Activated B cell treated with CpG ODN at 0.5 μM for 24 hours (primary cell): ENCODE data around the gene SEBOX. TPM values are rescaled to one million over a fixed set of nuclear protein-coding genes. Genes with fewer than 3 reads are reported as not detected.
A peak's percentile ranks its signal among the peaks of the same experiment; 100 is the strongest.

Source experiments
- ATAC-seq: fragments of 200-7000 bp; cut with Tn5 transposase; one replicate; pipeline ENCODE4 v1.10.0; 2021; ENCODE audit warnings: low read depth, mild to moderate bottlenecking, moderate library complexity
- CTCF ChIA-PET: fragments of 350-600 bp; sonication (Branson Sonifier 250); formaldehyde crosslinking; loops from one replicate; lab custom pipeline; 2021; ENCODE audit warnings: antibody characterized with exemption; lab: Charles Lee
- POLR2A ChIA-PET: fragments of 350-600 bp; sonication (Branson Sonifier 250); formaldehyde crosslinking; loops from one replicate; lab custom pipeline; 2021; ENCODE audit warnings: antibody characterized with exemption; lab: Charles Lee
- DNase-seq: peaks from one replicate; pipeline ENCODE4 v3.0.0; 2022
- H3K27ac Mint-ChIP-seq: one replicate; pipeline ENCODE4 v1.8.0; 2020; ENCODE audit warnings: mixed read lengths
- H3K27me3 Mint-ChIP-seq: one replicate; pipeline ENCODE4 v1.8.0; 2021; ENCODE audit warnings: mixed read lengths
- H3K36me3 Mint-ChIP-seq: one replicate; pipeline ENCODE4 v1.8.0; 2021; ENCODE audit warnings: low read depth, mixed read lengths
- H3K4me1 Mint-ChIP-seq: one replicate; pipeline ENCODE4 v1.8.0; 2021; ENCODE audit warnings: mixed read lengths
- H3K4me3 Mint-ChIP-seq: one replicate; pipeline ENCODE4 v1.8.0; 2020; ENCODE audit warnings: mild to moderate bottlenecking, mixed read lengths
- H3K9me3 Mint-ChIP-seq: one replicate; pipeline ENCODE4 v1.8.0; 2020; ENCODE audit warnings: mixed read lengths
- intact Hi-C: fragments of 100-400 bp; cut with micrococcal nuclease; formaldehyde crosslinking; loops from one replicate; pipeline ENCODE4 v1.15.1; 2024
- total RNA-seq: library from RNA; stranded (reverse); gene quantifications from 2 replicates; pipeline ENCODE4 v1.2.3, GENCODE V29; 2022
- TF ChIP-seq, protein P1 (sequence below): fragments of 200-600 bp; IDR thresholded peaks from one replicate; pipeline ENCODE4 v1.8.0; 2022; ENCODE audit warnings: antibody characterized with exemption, mild to moderate bottlenecking

Gene SEBOX
- total RNA-seq, 1 donor from 2014 or later = not detected

GRCh38 chr17:28324267-28324745 is 40.7 kb downstream of the SEBOX start:
- TF ChIP-seq, protein P1, sequence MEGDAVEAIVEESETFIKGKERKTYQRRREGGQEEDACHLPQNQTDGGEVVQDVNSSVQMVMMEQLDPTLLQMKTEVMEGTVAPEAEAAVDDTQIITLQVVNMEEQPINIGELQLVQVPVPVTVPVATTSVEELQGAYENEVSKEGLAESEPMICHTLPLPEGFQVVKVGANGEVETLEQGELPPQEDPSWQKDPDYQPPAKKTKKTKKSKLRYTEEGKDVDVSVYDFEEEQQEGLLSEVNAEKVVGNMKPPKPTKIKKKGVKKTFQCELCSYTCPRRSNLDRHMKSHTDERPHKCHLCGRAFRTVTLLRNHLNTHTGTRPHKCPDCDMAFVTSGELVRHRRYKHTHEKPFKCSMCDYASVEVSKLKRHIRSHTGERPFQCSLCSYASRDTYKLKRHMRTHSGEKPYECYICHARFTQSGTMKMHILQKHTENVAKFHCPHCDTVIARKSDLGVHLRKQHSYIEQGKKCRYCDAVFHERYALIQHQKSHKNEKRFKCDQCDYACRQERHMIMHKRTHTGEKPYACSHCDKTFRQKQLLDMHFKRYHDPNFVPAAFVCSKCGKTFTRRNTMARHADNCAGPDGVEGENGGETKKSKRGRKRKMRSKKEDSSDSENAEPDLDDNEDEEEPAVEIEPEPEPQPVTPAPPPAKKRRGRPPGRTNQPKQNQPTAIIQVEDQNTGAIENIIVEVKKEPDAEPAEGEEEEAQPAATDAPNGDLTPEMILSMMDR = no peak
- H3K9me3 Mint-ChIP-seq = no peaks in the 10 kb centered on the region
- DNase-seq (no peak), ATAC-seq (no peak)
- no peaks in the 10 kb centered on the region for H3K27me3 Mint-ChIP-seq
- peaks cover 12% of the 10 kb centered on the region for H3K4me1 Mint-ChIP-seq
- CTCF ChIA-PET = no interaction called here
- peaks cover 35% of the 10 kb centered on the region for H3K36me3 Mint-ChIP-seq
- intact Hi-C loops = no loop called here
- POLR2A ChIA-PET = no interaction called here
- no peak overlapping the region for H3K27ac Mint-ChIP-seq
- no peak overlapping the region for H3K4me3 Mint-ChIP-seq

GRCh38 chr17:28320215-28321061 is 44.6 kb downstream of the SEBOX start:
- H3K9me3 Mint-ChIP-seq = no peaks in the 10 kb centered on the region
- CTCF ChIA-PET = no interaction called here
- no peak overlapping the region for H3K27ac Mint-ChIP-seq
- no peaks in the 10 kb centered on the region for H3K27me3 Mint-ChIP-seq
- TF ChIP-seq, protein P1 = no peak
- ATAC-seq (no peak), DNase-seq (no peak)
- peaks cover 26% of the 10 kb centered on the region for H3K4me1 Mint-ChIP-seq
- peak overlapping the region; percentile 90 for H3K4me3 Mint-ChIP-seq
- POLR2A ChIA-PET = interaction anchor here (2.8 kb wide), 1 partner anchor 15 kb away, joined by 20 read pairs; the partner anchor contains the start of genes IFT20 and TNFAIP1
- peaks cover 3% of the 10 kb centered on the region for H3K36me3 Mint-ChIP-seq
- intact Hi-C loops = no loop called here

DNA sequence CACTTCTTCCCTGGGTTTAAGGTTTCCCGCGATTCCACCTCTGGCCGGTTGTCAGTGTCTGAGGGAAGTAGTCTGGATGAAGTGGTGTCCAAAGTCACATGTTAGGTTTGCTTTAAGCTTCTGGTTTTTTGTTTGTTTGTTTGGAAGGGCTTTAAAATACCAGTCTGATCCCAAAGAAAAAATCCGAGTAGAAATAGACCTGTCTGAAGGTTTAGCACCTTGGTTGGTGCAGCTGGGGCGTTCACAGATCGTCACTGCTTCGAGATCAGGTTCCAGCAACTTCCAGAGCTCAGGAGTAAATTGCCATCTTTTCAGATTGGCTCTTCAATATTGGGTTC is 45.4 kb downstream of the SEBOX start:
- peak overlapping the region; percentile 90 for H3K4me3 Mint-ChIP-seq
- intact Hi-C loops = loop anchor here (1.0 to 10.0 kb wide), 4 partner anchors 16 to 275 kb away; partner anchors contain the start of genes IFT20, NLK, POLDIP2 and SARM1

GRCh38 chr17:28318759-28319597 is 46.0 kb downstream of the SEBOX start, which contains the start of gene TMEM97:
TSS of gene TMEM97 (plus strand) at chr17:28319200. CDS start at chr17:28319240, 40 bp downstream.
- POLR2A ChIA-PET = interaction anchor here (0.7 to 2.8 kb wide), 4 partner anchors 17 to 820 kb away, joined by 3 to 20 read pairs (median 5); partner anchors contain the start of genes ALDOC, IFT20, POLDIP2 and TNFAIP1
- peak within 1 kb of the TSS; percentile 90 for H3K4me3 Mint-ChIP-seq
- peak within 1 kb of the TSS; percentile 76 for H3K27ac Mint-ChIP-seq
- peak; percentile 85 for DNase-seq
- H3K36me3 Mint-ChIP-seq = peaks cover 3% of the 10 kb centered on the region
- no peaks in the 10 kb centered on the region for H3K9me3 Mint-ChIP-seq
- TF ChIP-seq, protein P1 = no peak
- H3K27me3 Mint-ChIP-seq = no peaks in the 10 kb centered on the region
- intact Hi-C loops = loop anchor here (1.0 to 10.0 kb wide), 4 partner anchors 16 to 274 kb away; partner anchors contain the start of genes IFT20, NLK, POLDIP2 and SARM1
- CTCF ChIA-PET = interaction anchor here (0.9 kb wide), 1 partner anchor 98 kb away, joined by 5 read pairs; no protein-coding TSS in a partner anchor
- ATAC-seq = peak; percentile 98
- H3K4me1 Mint-ChIP-seq = peaks cover 25% of the 10 kb centered on the region

More for the DNA sequence above, 45.4 kb downstream of the SEBOX start:
- DNase-seq = no peak
- H3K27me3 Mint-ChIP-seq = no peaks in the 10 kb centered on the region
- H3K27ac Mint-ChIP-seq = peak overlapping the region; percentile 76
- H3K36me3 Mint-ChIP-seq = peaks cover 3% of the 10 kb centered on the region
- no peak for ATAC-seq
- ChIA-PET POLR2A (interaction anchor here (1.4 to 2.8 kb wide), 3 partner anchors 16 to 257 kb away, joined by 3 to 20 read pairs (median 7); partner anchors contain the start of genes ALDOC, IFT20, POLDIP2 and TNFAIP1), CTCF (interaction anchor here (0.9 kb wide), 1 partner anchor 97 kb away, joined by 5 read pairs; no protein-coding TSS in a partner anchor)
- TF ChIP-seq, protein P1 = no peak
- peaks cover 25% of the 10 kb centered on the region for H3K4me1 Mint-ChIP-seq
- H3K9me3 Mint-ChIP-seq = no peaks in the 10 kb centered on the region
